HepG2 (cell line): ENCODE measurements around the gene ITIH3. TPM values are rescaled to one million over a fixed set of nuclear protein-coding genes. Genes with fewer than 3 reads are reported as not detected.
A peak's percentile ranks its signal among the peaks of the same experiment; 100 is the strongest.

Experiments used
- HCFC1 ChIP-seq: fragments of 150-350 bp; IDR thresholded peaks from 2 replicates; pipeline ENCODE4 v1.6.1; 2014; ENCODE audit warnings: low read depth, low read length
- HMGA1 ChIP-seq: sonication (generic); formaldehyde crosslinking; conservative IDR thresholded peaks from 2 replicates; pipeline ENCODE4 v1.4.0; 2020; ENCODE audit warnings: missing genetic modification reagents
- KLF12 ChIP-seq: sonication (generic); formaldehyde crosslinking; IDR thresholded peaks from 2 replicates; pipeline ENCODE4 v1.4.0; 2020; ENCODE audit warnings: missing genetic modification reagents, borderline replicate concordance
- MED1 ChIP-seq: sonication (generic); formaldehyde crosslinking; IDR thresholded peaks from 2 replicates; pipeline ENCODE4 v1.4.0; 2020; ENCODE audit warnings: missing genetic modification reagents
- SNRNP70 ChIP-seq: fragments of 200-400 bp; formaldehyde crosslinking; IDR thresholded peaks from 2 replicates; pipeline ENCODE4 v1.6.1; 2017; ENCODE audit warnings: mild to moderate bottlenecking, low read depth, low read length, moderate library complexity
- SRSF9 ChIP-seq: fragments of 200-400 bp; formaldehyde crosslinking; IDR thresholded peaks from 2 replicates; pipeline ENCODE4 v1.6.1; 2018; ENCODE audit warnings: borderline replicate concordance, mild to moderate bottlenecking, low read depth, low read length; ENCODE audit not compliant: insufficient read depth, poor library complexity, severe bottlenecking
- TAF1 ChIP-seq: sonication (generic); formaldehyde crosslinking; IDR thresholded peaks from 2 replicates; pipeline ENCODE4 v1.4.0; 2020; ENCODE audit warnings: missing genetic modification reagents
- ZNF121 ChIP-seq: sonication (generic); formaldehyde crosslinking; IDR thresholded peaks from 2 replicates; pipeline ENCODE4 v1.5.0; 2020; ENCODE audit warnings: mild to moderate bottlenecking, missing genetic modification reagents
- ZNF556 ChIP-seq: sonication (generic); formaldehyde crosslinking; IDR thresholded peaks from 2 replicates; pipeline ENCODE4 v1.4.0; 2020; ENCODE audit warnings: mild to moderate bottlenecking, missing genetic modification reagents, borderline replicate concordance
- ZNF589 ChIP-seq: sonication (generic); formaldehyde crosslinking; conservative IDR thresholded peaks from 2 replicates; pipeline ENCODE4 v1.8.0; 2022; ENCODE audit warnings: mild to moderate bottlenecking, moderate library complexity, missing genetic modification reagents
- ZNF749 ChIP-seq: sonication (generic); formaldehyde crosslinking; IDR thresholded peaks from 2 replicates; pipeline ENCODE4 v1.8.0; 2022; ENCODE audit warnings: mild to moderate bottlenecking, missing genetic modification reagents, moderate library complexity, borderline replicate concordance
- polyA plus RNA-seq, 8 experiments: library from polyadenylated mRNA; depleted of rRNA in 3 of 8; stranded (reverse) in 7 of 8; unstranded in 1 of 8; fragments of >200 nt; fragmentation: Illumina TruSeq in 4 of 8; extraction: Trizol in 4 of 8; gene quantifications; 2 replicates each; pipeline versions ENCODE4 v1.2.1 to v1.2.3, GENCODE V29; 2011 to 2016; ENCODE audit warnings: low read depth in 4 of 8, missing spikeins in 1 of 8, mixed read lengths in 1 of 8; ENCODE audit not compliant: insufficient read depth in 1 of 8
- total RNA-seq, 5 experiments: library from RNA; depleted of rRNA; stranded (reverse); fragments of >200 nt; fragmentation: Illumina TruSeq; extraction: Trizol; gene quantifications; 2 replicates each; pipeline ENCODE4 v1.2.3, GENCODE V29; 2016; ENCODE audit warnings: low read depth in 1 of 5
- TF ChIP-seq, protein P1 (sequence below): sonication (generic); formaldehyde crosslinking; IDR thresholded peaks from 2 replicates; pipeline ENCODE4 v1.8.0; 2022; ENCODE audit warnings: missing genetic modification reagents, mild to moderate bottlenecking, moderate library complexity, borderline replicate concordance
- TF ChIP-seq, protein P2 (sequence below): sonication (generic); formaldehyde crosslinking; IDR thresholded peaks from 2 replicates; pipeline ENCODE4 v1.9.0; 2021; ENCODE audit warnings: missing genetic modification reagents, mild to moderate bottlenecking, borderline replicate concordance
- TF ChIP-seq, protein P3 (sequence below), 2 experiments: fragments of 450-650 bp in 1 of 2; sonication (generic) in 1 of 2; formaldehyde crosslinking; IDR thresholded peaks; 2 replicates each; pipeline versions ENCODE4 v1.5.0 to v1.8.0; 2020 to 2022; ENCODE audit warnings: mild to moderate bottlenecking in 1 of 2, missing genetic modification reagents in 1 of 2
- TF ChIP-seq, protein P4 (sequence below): sonication (generic); formaldehyde crosslinking; IDR thresholded peaks from 2 replicates; pipeline ENCODE4 v1.8.0; 2022; ENCODE audit warnings: mild to moderate bottlenecking, missing genetic modification reagents, moderate library complexity
- TF ChIP-seq, protein P5 (sequence below): sonication (generic); formaldehyde crosslinking; IDR thresholded peaks from 2 replicates; pipeline ENCODE4 v1.8.1; 2023; ENCODE audit warnings: missing genetic modification reagents, inconsistent platforms, borderline replicate concordance
- TF ChIP-seq, protein P6 (sequence below): sonication (generic); formaldehyde crosslinking; IDR thresholded peaks from 2 replicates; pipeline ENCODE4 v1.9.0; 2021; ENCODE audit warnings: missing genetic modification reagents, borderline replicate concordance

ITIH3 gene
- total and polyA plus RNA-seq, 2 of the 13 experiments (the other 11 are each of a cell fraction or from before 2014, with no cell fraction given): 105 to 632 TPM

DNA sequence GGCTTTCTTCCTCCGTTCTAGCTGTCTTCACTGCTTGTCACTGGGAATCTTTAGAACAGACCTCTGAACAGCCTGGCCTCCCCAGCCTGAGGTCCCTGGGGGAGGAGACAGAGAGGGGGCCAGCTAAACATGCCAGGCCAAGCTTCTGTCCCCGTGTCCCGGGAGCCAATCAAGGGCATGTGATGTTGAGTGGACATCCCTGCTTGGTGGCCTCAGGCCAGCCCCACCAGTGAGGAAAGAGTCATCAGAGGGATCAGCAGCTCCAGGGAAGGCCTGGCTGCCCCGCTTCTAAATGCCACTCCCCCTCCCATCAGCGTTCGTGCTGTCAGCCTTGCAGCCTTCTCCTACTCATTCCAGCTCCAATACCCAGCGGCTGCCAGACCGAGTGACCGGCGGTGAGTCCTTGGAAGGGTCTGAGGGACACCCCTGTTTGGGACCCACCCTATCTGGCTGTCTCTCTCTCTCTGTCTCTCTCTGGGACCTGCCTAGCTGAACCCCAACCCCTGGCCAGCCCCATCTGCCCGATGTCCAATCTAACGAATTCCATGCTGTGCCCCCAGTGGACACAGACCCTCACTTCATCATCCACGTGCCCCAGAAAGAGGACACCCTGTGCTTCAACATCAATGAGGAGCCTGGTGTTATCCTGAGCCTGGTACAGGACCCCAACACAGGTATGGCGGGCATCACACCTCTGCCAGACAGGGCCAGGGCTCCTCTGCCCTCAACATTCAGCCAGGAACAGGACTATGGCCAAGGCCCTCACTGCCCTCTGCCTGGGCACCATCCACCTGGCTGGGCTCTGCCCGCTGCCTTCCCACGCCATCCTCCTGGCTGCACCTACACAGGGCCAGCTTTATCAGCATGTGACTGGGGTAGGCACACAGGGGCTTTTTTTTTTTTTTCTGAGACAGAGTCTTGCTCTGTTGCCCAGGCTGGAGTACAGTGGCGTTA lies 6.6 kb upstream of the ITIH3 start (continued):
- TF ChIP-seq, protein P1, sequence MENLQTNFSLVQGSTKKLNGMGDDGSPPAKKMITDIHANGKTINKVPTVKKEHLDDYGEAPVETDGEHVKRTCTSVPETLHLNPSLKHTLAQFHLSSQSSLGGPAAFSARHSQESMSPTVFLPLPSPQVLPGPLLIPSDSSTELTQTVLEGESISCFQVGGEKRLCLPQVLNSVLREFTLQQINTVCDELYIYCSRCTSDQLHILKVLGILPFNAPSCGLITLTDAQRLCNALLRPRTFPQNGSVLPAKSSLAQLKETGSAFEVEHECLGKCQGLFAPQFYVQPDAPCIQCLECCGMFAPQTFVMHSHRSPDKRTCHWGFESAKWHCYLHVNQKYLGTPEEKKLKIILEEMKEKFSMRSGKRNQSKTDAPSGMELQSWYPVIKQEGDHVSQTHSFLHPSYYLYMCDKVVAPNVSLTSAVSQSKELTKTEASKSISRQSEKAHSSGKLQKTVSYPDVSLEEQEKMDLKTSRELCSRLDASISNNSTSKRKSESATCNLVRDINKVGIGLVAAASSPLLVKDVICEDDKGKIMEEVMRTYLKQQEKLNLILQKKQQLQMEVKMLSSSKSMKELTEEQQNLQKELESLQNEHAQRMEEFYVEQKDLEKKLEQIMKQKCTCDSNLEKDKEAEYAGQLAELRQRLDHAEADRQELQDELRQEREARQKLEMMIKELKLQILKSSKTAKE: no peak; the same call in 1 of the 2 replicates
- TF ChIP-seq HMGA1 (CRISPR knock-in tag) (no peak), ZNF589 (CRISPR knock-in tag) (no peak), KLF12 (CRISPR knock-in tag) (no peak), TAF1 (0 out of 2 replicates have a peak, but pooled peaks have one; percentile 16), ZNF556 (no peak), MED1 (CRISPR knock-in tag) (peak; percentile 37; the same call in 1 of the 2 replicates), HCFC1 (no peak), SNRNP70 (no peak), SRSF9 (no peak), ZNF121 (CRISPR knock-in tag) (peak; percentile 77), ZNF749 (no peak)
- TF ChIP-seq, protein P2, sequence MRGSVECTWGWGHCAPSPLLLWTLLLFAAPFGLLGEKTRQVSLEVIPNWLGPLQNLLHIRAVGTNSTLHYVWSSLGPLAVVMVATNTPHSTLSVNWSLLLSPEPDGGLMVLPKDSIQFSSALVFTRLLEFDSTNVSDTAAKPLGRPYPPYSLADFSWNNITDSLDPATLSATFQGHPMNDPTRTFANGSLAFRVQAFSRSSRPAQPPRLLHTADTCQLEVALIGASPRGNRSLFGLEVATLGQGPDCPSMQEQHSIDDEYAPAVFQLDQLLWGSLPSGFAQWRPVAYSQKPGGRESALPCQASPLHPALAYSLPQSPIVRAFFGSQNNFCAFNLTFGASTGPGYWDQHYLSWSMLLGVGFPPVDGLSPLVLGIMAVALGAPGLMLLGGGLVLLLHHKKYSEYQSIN (CRISPR knock-in tag): no peak
- TF ChIP-seq, protein P3, sequence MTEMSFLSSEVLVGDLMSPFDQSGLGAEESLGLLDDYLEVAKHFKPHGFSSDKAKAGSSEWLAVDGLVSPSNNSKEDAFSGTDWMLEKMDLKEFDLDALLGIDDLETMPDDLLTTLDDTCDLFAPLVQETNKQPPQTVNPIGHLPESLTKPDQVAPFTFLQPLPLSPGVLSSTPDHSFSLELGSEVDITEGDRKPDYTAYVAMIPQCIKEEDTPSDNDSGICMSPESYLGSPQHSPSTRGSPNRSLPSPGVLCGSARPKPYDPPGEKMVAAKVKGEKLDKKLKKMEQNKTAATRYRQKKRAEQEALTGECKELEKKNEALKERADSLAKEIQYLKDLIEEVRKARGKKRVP (CRISPR knock-in tag; IDR thresholded peaks at IDR 0.05): no peak
- TF ChIP-seq, protein P4, sequence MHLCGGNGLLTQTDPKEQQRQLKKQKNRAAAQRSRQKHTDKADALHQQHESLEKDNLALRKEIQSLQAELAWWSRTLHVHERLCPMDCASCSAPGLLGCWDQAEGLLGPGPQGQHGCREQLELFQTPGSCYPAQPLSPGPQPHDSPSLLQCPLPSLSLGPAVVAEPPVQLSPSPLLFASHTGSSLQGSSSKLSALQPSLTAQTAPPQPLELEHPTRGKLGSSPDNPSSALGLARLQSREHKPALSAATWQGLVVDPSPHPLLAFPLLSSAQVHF (CRISPR knock-in tag): peak; percentile 44; the same call in 1 of the 2 replicates
- TF ChIP-seq, protein P5, sequence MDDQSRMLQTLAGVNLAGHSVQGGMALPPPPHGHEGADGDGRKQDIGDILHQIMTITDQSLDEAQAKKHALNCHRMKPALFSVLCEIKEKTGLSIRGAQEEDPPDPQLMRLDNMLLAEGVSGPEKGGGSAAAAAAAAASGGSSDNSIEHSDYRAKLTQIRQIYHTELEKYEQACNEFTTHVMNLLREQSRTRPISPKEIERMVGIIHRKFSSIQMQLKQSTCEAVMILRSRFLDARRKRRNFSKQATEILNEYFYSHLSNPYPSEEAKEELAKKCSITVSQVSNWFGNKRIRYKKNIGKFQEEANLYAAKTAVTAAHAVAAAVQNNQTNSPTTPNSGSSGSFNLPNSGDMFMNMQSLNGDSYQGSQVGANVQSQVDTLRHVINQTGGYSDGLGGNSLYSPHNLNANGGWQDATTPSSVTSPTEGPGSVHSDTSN (CRISPR knock-in tag): no peak
- TF ChIP-seq, protein P6, sequence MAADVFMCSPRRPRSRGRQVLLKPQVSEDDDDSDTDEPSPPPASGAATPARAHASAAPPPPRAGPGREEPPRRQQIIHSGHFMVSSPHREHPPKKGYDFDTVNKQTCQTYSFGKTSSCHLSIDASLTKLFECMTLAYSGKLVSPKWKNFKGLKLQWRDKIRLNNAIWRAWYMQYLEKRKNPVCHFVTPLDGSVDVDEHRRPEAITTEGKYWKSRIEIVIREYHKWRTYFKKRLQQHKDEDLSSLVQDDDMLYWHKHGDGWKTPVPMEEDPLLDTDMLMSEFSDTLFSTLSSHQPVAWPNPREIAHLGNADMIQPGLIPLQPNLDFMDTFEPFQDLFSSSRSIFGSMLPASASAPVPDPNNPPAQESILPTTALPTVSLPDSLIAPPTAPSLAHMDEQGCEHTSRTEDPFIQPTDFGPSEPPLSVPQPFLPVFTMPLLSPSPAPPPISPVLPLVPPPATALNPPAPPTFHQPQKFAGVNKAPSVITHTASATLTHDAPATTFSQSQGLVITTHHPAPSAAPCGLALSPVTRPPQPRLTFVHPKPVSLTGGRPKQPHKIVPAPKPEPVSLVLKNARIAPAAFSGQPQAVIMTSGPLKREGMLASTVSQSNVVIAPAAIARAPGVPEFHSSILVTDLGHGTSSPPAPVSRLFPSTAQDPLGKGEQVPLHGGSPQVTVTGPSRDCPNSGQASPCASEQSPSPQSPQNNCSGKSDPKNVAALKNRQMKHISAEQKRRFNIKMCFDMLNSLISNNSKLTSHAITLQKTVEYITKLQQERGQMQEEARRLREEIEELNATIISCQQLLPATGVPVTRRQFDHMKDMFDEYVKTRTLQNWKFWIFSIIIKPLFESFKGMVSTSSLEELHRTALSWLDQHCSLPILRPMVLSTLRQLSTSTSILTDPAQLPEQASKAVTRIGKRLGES (CRISPR knock-in tag): no peak
